ENCODE data around the gene HOXC12.

- no peak for TF ChIP-seq CTCF (IDR thresholded peaks at IDR 0.05)
- no peak for TF ChIP-seq POLR2A (IDR thresholded peaks at IDR 0.05)
Observed at GRCh38 chr12:53983950-53984572, 29.4 kb downstream of the HOXC12 start.

Measured in right lobe of liver (tissue), 4 donors.